Stimulated activated CD4-positive, alpha-beta T cell treated with anti-CD3 and anti-CD28 coated beads, Interleukin-1b, Interleukin-23, amount 100 ng/mL, for 1 hour (primary cell): Measurements from ENCODE around the gene PRELID2.
"Not testable (repeated sequence)": the region's sequence is repeated elsewhere in the genome, so short reads cannot be mapped to it uniquely, and the experiment has no call there.

Experiments
- DNase-seq, 2 donors: peaks; one replicate each; pipeline ENCODE4 v3.0.0-alpha.2; 2020; ENCODE audit warnings: low read depth in 2 of 2

The PRELID2 gene

DNA sequence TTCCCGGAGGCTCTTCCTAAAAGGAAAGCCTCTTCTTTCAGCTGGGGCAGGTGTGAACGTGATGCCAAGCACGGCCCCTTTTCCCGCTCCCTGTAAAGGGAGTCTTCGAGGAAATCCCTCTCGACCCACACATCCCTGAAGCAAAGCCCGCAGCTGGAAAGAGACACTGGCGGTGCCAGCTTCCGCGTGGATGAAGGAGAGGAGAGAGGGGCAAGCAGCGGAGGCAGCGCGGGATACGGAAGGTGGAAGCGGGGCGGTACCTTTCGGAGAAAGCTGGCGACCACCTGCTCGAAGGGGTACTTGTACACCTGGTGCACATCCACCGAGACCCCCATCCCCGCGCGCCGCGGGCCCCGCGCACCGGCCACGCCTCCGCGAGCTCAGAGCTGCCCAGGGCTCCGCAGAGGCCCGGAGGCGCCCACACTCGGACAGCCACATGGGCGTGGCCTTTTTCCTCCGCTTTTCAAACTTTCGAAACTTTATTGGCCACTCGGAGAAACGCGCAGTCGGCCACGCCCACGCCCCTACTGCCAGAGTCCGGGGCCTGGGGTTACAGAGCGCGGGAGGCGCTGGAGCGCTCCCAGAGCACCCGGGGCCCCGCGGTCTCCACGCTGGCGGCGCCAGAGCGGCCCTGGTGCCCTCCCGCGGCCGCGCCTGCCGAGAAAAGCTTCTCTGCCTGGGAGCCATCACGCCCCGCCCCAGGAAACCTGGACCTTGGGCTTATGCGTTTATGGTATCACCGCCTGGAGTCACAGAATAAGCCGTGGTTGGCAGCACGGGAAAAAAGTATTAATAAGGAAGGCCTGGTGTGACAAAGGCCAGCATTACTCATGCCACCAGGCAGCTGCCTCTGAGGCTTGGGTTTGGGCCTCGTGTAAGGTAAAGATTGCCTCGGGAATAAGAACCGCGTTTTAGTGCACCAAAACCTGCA, at the start of gene PRELID2:
Gene PRELID2, minus strand, starts transcription at position 426 of the 931 bp plus-strand sequence. Its CDS starts 91 bp downstream, at position 335.
- peak in 1 of 2 donors; percentile 15 for DNase-seq

DNA sequence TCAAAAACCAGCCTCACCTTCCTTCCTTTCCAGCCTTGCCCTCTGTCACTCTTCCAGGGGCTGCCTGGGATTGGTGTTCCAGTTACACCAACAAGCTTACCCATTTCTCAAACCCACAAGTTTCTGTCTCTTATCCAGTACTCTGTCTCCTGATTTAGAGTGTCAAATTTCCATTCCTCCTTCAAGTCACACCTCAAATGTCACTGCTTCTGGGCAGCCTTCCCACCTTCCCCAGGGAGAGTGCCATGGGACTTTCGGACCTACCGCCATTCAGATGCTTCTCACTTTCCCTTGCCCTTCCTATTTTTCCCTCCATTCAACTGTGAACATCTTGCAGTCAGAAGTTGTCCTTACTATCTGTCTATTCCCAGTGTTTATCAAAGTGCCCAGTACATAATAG, 39.6 kb upstream of the PRELID2 start:
- DNase-seq = no peak

DNA sequence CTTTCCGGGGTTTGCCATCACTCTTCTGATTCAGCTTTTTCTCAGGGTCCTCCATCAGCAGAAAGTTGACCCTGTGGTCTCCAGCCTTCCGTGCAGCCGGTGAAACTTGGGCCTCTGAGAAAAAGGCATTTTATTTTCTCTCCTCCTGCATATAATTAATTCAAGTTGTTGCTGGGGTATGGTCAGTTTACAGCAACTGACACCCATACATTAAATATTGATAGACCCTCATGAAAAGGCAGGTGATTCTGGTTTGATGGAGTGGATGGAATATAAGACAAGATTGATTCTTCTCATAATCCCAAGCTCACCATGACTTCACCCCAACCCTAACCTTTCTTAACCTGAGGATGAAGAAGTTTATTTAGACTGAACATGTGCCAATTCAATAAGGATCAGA, 37.8 kb upstream of the PRELID2 start, which contains the start of gene GRXCR2:
Gene GRXCR2, minus strand, starts transcription at position 101 of the 400 bp plus-strand sequence. Its CDS starts 46 bp downstream, at position 55.
- DNase-seq = no peak

DNA sequence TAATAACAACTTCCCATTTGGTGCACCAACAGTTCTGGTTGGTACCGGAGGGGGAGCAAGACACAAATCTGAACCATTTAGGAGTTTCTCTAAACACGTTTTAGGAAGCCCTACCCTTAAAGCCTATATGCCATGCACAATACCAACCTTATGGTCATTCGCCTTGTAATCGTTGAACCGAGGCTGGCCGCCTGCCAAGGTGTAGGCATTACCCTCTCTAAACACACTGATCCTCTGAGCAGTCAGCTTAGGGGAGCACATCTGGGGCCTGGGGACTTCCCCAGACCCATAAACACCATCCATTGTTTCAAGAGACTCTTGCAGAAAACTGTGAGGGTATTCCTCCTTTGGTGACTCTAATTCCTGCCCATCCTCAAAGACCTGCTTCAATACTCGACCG, 37.3 kb upstream of the PRELID2 start:
- no peak for DNase-seq

DNA sequence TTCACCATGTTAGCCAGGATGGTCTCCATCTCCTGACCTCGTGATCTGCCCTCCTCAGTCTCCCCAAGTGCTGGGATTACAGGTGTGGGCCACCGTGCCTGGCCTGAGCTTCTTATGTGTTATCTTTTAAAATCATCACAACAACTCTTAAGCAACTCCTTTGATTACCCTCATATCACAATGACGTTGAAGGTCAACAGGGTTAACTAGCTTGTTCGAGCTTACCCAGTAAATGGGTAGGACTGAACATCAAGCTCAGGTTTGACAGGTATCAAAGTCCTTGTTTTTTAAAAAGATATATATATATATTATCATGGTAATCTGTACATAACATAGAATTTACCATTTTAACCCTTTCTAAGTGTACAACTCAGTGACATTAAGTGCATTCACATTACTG, 34.6 kb upstream of the PRELID2 start:
- DNase-seq = no peak

DNA sequence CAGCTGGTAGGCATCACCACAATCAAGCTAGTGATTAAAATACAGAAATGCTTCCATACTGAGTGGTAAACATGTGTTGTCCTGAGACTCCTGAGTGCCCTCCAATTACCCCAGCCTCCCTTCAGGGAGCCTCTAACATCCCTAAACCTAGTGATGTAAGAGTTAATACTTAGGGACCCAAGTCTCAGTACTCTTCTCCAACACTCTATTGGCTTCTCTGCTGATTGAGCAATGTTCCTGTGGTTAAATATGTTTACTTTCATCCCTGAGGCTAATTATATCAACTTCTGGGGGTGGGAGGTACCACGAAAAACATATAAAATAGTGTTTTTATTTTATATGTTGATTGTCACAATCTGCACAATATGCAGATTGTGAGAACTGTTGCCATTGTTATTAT, 32.7 kb upstream of the PRELID2 start:
- no peak for DNase-seq

DNA sequence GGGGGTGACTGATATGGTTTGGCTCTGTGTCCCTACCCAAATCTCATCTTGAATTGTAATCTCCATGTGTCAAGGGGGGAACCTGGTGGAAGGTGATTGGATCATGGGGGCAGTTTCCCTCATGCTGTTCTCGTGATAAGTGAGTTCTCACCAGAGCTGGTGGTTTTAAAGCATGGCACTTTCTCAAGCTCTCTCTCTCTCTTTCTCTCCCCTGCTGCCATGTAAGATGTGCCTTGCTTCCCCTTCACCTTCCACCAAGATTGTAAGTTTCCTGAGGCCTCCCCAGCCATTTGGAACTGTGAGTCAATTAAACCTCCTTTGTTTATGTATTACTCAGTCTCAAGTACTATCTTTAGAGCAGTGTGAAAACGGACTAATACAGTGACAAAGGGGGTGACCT, 29.3 kb upstream of the PRELID2 start:
- not testable (repeated sequence) for DNase-seq

DNA sequence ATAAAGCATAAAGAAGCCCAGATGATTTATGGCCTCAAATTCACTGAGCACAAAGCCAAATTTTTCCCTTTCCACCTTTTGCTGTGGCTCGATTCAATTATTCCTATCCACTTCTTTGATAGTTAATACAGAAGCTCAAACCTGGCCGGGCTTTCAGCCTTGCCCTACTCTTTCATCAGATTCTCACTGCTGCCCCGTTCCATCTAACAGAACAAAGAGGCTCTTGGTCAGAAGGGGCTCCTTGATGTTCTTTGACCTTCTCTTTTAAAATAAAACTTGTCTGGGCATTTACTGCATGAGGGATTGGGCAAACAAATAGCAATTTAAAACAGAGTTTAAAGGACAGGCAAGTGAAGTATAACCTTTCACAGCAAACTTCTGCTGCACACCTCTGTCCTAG, 27.9 kb upstream of the PRELID2 start:
- DNase-seq = no peak

DNA sequence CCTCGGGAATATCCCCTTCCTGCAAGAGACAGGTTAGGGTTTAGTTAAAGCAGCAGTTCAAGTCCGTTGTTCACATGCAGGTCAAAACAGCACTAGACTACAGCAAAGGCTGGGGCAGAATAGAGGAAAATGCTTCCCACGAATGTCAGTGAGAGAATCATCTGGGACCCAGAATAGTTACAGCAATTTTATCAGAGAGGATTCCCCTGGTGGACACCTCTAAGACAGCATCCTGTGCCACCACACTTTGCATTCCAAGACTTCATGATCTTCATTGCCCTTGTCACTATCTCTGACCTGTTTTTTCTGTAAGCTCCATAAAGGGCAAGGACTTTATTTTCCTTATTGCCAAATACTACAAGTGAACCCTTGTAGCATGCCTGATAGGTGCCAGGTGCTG, 24.8 kb upstream of the PRELID2 start:
- no peak for DNase-seq

DNA sequence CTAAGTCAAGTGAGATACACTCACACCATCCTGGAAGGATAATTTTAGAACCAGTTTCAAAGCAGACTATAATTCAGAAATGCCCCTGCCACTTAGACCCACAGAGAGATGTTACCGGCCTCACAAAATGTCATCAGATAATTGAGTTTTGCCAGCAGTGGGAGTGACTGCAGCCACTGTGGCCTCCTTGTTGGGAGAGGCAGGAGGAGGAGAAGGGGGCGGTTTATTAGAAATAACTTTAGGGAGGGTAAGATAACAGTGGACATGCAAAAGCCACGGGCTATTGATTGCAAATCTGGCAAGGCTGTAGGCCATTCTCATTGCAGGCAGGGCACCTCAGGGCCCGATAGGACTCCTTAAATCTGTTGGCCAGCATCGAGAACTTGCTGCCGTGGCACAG, 24.3 kb upstream of the PRELID2 start:
- DNase-seq = no peak

DNA sequence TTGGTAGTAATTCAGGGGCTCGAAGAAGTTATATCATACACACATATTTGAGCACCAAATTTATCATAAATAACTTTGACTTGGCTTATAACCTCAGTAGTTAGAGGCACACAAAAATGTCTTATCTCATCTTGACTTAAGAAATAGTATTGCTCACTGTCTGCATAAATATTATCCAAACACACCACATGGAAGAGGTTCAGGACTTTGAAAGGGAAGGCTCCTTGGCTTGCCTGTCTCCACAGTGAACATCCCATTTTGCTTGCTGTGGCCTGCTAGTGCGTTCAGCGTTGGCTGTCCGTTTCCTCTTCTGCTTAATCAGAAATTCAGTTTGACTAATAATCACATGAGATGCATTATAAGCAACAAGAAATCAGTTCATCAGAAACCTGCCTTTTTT, 23.8 kb upstream of the PRELID2 start:
- no peak for DNase-seq

DNA sequence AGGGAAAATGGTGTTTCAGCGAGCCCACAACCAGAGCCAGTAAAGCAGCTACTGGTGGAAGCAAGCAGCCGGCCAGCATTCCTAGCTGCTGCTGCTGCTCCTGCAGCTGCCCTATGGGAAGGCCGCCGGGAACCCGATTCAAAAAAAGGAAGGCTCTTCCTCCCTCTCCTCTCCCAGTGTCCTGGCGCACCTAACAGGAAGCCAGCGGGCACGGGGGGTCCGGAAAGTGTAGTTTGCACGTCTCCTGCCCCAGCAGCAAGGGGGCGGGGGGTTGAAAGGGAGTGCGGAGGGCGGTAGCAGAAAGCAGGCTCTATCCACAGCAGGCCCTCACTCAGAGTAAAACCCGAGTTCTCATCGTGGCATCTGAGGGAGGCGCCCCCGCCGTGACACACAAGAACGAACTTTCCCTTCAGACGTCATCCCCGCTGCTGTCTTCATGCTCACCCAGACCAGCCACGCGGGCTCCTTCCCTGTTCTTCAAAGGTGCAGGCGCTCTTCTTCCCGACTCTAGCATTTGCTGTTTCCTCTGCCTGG, 21.2 kb upstream of the PRELID2 start:
- DNase-seq = no peak

DNA sequence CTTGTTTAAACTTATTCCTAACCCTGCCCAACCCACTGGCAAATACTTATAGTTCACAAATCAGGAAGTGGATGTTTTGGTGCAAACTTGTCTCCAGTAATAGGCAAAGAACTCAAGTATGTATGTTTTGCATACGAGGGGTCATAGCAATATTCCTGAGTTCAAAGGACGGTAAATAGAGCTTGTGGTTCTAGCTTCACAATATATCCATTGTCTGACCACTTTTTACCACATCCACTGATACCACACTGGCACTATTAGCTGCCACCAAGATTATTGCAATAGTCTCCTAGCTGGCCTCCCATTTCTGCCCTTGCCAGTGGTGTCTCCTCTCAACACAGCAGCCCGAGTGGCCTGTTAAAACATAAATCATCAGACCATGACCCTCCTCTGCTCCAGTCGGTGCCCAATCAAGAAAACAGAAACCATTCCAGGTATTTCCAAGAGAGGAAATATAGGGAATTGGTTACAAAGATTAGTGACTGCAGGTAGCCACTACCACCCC, 20.7 kb upstream of the PRELID2 start:
- no peak for DNase-seq

DNA sequence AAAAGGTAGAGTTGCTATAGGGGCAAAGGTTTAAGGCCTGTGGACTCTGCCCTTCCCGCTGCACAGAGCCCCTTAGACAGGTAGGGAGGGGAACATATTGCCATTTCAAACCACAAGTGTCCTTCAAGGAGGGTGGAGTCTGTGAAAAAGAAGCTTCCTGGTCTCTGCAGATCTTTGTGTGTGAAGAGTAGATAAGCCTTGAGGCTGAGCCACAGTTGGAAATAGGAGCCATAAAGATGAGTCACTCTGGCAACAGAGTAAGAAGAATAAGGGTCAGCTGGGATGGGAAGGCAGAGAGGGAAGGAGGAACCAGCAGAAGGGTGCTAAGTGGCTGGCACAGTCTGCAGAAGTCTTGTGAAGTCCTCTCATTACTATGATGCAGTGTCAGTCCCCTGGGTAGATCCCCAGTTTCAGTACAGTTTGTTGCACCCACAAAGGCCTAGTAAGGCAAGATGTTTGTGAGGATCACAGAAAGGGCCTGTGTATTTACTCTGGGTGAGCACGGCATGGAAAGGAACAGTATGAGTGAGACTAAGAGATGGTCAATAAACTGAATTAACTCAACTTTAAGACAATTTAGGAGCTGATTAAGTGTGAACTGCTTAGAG, 19.6 kb upstream of the PRELID2 start:
- no peak for DNase-seq

DNA sequence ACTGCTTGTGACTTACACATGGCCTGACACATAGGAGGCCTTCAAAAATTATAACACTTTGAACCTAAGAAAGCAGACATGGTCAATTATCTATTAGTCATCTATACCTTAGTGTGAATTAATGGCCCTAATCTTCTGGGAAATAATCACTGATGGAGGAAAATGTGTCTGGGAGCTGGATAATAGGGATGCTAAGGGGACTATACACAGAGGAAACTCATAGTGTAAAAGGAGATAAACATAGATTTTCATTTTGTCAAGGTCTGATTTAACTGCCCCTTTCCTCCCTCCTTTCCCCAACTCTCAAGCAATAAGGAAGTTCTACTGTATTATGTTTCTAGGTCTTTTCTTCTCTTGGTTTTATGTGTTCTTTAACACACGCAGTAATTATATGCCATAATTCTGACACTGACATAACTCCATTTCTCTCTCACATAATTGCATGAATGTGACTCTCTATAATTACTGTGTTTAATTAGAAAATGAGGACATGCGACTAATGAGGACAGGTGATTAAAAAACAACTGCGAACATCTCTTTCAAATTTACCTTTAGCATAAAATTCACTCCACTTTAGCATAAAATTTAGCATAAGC, 18.7 kb upstream of the PRELID2 start:
- DNase-seq = no peak

DNA sequence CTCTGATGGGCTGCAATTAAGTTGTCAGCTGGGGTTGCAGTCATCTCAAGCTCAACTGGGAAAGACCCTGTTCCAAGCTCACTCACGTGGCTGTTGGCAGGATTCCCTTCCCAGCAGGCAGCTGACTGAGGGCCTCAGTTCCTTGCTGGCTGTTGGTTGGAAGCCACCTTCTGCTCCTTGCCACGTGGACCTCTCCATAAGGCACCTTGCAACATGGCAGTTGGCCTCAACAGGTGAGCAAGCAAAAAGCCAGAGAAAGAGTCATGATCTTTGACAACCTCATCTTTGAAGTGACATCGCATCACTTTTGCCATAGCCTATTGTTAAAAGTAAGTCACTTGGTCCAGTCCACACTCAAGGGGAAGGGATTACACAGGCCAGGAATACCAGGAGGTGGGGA, 17.8 kb upstream of the PRELID2 start:
- no peak for DNase-seq

DNA sequence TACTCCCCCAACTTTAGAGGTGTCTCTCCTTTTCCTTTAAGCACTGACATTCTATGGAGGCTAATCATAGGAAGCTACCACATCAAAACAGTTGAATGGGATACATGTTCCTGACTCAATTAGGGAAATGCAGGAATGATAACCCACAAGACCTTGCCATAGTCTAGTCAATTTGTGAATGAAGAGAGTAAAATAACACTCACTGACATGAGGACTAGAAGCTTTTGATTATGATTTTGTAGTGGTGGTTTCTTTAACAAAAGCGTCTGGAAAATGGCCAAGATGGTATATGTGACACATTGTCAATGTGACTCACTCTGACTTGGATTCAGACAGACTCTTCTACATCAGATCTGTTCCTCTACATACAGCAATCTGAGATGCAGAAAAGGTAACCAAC, 13.7 kb upstream of the PRELID2 start:
- DNase-seq = no peak

DNA sequence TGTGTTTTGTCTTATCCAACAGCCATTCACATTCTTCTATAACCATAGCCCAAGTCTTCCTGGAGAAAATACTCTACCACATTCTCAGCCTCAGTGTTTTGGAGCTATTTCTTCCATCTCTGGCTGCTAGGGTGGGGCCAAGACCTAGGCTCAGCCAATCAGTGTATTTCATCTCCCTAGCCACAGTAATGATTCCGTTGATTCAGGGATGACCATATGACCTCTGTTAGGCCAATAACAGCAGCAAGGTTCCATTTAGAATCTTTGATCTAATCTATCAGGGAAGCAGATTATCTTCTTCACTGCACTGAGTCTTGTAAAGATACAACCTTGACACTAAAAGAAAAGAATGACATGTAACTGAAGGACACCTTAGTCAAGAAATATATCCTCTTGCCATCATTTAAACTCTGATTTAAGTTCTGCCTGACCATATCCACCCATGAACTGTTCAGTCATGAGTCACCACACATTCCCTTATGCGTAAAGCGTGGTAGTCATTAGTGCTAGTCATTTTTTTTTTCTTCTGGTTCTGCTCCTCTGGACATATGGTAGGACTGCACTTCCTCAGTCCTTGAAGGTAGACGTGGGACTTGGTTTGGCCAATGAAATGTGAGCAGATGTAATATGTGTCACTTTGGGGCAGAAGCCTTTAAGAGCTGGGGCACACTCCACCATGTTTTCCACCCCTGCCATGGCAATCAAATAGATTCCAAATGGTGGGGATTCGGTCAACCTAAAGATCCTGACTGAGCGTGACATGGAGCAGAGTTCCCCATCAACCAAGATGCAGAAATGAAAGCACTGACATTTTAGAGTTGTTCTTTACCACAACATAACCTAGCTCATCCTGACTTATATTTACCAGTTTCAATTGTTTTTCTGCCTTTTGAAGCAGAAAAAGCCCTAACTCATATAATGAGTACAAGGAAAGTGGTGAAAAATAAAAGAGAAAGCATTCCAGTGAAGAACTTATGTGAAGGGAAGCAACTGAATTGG, 12.7 kb upstream of the PRELID2 start:
- DNase-seq = no peak

DNA sequence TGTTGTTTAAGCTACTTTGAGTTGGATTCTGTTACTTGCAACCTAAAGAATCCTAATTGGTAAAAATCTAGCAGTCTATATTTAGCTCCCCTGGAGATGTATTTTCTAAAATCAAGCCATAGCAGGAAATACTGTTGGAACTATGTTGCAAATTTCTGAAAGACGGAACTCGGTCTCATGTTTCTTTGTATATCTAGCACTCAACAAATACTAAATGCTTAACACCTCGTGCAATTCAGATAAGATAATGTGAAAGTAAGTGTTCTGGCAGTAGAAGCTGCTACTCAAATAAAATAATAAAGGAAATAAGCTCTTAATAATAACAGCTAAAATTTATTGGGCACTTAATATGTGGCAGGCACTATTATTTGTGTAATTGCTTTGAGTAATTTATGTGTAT, 10.9 kb upstream of the PRELID2 start:
- DNase-seq = no peak

DNA sequence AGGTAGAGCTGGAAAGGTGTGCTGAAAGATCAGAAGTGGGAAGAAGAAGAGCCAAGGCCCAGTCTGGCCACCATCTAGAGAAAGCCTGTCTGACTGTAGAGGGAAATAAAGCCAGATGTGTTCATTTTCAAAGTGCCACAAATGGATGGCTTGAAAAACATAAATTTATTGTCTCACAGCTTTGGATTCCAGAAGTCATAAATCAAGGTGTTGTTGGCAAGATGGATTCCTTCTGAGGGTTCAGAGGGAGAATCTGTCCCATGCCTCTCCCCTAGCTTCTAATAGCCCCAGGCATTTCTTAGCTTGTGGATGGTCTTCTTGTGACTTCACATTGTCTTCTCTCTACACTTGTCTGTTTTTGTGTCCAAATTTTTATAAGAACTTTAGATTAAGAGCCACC, 6.2 kb upstream of the PRELID2 start:
- DNase-seq = no peak
